NCI-H510A treated with DMSO at 0.1 percent for 48 hours (cell line): Measurements from ENCODE around the gene CD79A.

ENCODE experiments used
- DNase-seq: peaks from one replicate; lab custom pipeline; 2025; lab: John Stamatoyannopoulos, UW

CD79A gene

DNA sequence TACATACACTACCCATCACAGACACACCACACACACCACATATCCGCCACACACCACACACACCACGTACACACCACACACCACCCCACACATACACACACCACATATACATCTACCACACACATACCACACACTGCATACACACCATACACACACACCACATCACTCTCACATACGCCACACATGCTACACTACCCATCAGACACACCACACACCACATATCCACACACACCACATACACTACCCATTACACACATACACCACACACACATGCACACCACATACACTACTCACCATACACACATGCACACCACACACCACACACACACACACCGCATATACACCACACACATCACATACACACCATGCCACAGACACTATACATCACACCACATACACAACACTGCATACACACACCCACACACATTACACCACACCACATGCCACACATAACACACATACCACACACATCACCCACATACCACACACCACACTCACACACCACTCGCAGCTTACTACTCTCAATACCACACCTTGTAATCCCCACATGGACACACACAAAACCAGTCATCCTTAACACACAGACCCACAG, 41.7 kb downstream of the CD79A start:
- DNase-seq, result no peak

DNA sequence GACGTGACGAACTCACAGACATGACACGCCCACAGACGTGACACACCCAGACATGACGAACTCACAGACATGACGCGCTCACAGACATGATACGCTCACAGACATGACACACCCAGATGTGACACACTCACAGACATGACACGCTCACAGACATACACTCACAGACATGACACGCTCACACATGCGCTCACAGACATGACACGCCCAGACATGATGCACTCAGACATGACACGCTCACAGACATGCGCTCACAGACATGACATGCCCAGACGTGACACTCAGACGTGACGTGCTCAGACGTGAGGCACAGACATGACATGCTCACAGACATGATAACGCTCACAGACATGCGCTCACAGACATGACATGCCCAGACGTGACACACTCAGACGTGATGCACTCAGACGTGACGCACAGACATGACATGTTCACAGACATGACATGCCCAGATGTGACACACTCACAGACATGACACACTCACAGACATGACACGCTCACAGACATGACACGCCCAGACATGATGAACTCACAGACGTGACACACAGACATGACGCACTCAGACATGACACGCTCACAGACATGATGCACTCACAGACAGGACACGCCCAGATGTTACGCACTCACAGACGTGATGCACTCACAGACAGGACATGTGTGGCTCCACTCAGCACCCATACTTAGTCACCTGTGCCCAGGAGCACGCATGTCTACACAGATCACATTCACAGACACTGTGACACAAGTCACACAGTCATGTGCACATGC, 43.1 kb downstream of the CD79A start:
- no peak for DNase-seq

DNA sequence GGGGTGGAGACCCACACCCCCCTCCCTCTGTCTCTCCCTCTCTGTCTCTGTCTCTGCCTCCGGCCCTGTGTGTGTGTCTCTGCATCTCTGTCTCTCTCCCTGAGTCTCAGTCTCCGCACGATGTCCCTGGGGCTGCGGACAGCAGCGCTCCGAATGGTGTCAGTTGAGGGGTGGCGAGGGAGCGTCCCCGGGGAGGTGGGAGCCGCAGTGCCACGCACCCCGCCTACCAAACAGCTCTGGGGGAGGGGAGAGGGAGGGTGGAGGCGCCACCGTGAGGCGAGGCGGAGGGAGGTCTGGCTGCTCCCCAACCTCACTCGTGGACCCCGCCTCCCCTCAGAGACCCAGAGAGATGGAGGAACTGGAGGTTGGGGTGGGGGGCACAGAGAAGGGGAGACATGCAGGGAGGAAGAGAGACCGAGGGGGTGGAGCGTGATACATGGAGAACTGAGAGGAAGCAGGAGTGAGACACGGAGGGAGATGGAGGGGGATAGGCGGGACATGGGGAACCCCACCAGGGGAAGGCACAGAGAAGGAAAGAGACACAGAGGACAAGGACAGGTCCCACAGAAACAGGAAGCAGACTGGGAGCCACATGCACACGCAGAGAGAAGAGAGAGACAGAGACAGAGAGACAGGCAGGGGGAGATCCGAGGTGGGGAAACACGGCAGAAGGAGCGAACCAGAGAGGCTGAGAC, 44.0 kb downstream of the CD79A start:
- DNase-seq, result no peak

DNA sequence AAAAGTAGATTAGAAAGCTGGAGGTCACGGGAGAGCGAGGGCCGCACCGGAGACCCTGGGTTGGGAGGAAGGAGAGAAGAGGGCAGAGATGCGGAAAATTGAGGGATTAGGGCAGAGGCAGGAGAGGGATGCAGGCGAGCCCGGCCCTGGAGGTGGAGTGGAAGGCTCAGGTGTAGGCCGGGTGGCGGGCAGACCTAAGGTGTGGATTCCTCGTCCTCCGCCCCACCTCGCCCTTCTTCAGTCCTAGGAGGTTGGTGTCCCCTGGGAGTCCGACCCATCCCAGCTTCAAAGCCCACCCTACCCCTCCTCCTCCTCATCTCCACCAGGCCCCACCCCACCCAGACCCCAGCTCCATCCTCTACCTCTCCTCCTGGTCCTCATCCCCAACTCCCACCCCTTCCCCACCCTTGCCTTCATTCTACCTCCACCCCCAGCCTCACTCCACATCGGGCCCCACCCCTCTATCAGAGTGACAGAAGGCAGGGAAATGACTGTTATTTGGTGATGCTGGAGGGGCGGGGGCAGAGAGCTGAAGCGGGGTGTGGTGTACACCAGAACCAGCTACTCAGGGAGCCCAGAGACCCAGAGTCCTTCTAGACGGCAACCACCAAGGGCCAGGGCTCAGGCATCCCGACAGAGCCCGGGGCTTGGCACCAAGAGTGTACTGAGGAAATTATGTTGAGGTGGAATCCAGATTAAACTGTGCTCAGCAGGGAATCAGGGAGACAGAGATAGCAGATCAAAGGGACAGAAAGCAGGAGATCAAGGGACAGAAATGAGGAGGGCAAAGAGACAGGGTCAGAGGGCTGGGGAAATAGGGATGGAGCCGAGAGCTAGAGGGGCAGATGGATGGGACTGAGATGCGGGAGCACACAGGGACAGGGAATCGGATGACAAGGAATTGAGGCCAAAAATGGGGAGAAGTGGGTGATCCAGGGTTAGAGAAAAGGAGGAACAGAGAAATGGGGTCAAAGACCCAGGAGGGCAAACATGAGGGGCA, 44.8 kb downstream of the CD79A start:
- no peak for DNase-seq

DNA sequence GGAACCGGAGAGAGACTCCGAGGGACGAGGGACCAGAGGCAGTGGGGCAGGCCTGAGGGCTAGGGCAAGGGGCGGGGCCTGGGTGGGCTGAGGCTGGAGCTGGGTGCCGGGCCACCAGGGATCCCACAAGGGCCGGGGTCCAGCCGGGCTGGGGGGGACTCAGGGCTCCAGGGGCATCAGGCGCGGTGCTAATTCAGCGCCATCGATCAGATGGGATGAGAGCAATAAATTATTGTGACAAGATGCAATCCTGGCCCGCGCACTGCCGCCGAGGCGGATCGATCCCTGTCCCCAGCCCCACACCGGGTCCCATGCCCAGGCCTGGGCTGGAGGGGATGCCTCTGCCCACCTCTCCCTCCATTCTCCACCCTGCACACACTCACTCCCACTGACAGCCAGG, 45.5 kb downstream of the CD79A start:
- no peak for DNase-seq

DNA sequence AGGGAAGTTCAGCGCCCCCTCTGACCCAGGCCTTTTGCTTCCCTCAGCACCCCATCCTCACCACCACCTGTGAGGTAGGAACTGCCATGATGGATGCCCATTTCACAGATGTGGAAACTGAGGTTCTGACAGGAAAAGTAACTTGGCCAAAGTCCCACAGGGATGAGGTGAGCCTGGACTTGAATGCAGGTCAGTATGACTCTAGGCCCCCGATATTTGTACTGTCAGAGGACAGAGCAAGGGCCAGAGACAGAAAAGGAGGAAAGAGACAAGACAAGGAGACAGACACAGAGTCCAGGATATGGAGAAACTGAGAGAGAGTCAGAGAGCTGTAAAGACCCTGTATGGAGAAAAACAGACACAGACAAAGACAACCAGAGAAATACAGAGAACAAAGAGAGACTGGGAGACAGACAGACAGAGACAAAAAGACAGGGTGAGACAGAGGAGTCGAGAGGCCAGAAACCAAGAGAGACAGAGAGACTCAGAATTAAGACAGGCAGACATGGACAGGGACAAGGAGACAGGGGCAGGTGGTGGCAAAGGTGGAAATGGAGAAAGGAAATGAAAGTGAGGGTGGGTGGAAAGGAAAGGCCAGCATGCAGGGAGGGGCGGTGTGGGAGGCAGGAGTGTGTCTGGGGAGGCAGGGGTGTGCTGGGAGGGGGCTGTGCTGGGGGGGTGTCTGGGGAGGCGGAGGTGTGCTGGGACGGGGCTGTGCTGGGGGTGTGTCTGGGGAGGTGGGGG, 46.1 kb downstream of the CD79A start:
- DNase-seq, result no peak

DNA sequence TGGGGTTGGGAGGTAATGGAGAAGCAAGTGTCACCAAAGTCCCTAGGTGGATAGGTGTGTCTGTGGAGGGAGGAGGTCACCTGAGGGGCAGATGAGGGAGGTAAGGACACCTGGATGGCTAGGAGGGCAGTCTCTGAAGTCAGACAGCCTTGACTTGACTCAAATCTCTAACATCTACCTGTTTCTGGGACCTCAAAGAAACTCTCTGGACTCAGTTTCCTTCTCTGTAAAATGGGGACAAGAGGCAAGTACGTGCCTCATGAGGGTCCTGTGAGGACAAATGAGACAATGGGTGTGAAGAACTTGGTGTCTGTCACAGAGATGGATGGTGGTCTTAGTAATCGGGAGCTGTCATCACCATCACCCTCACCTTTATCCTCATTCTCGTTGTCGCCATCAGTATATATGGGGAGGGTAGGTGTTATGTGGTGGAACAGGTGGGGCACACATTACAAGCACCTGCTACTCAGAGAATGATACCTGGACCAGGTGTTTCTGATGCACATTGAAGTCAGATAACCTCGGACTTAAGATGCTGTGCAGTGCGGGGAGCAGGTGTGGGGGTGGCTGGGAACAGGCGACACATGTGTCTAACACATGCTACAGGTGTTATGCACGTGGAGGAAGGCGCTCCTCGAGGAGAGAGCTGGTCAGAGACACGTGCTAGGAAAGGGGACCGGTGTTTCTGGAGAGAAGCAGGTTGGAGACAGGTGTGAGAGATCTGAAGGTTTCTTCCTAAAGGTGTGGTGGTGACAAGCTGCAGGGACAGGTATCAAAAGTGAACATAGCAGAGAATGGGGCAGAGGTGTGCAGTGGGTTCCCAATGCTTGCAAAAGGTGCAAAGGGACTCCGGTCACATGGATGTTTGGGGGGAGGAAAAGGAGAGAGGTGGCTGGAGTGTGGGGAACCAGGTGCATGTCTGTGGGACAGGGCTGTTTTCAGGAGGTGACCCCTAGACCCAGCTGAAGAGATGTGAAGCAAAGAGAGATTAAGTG, 47.4 kb downstream of the CD79A start:
- DNase-seq, result peak; percentile 55

DNA sequence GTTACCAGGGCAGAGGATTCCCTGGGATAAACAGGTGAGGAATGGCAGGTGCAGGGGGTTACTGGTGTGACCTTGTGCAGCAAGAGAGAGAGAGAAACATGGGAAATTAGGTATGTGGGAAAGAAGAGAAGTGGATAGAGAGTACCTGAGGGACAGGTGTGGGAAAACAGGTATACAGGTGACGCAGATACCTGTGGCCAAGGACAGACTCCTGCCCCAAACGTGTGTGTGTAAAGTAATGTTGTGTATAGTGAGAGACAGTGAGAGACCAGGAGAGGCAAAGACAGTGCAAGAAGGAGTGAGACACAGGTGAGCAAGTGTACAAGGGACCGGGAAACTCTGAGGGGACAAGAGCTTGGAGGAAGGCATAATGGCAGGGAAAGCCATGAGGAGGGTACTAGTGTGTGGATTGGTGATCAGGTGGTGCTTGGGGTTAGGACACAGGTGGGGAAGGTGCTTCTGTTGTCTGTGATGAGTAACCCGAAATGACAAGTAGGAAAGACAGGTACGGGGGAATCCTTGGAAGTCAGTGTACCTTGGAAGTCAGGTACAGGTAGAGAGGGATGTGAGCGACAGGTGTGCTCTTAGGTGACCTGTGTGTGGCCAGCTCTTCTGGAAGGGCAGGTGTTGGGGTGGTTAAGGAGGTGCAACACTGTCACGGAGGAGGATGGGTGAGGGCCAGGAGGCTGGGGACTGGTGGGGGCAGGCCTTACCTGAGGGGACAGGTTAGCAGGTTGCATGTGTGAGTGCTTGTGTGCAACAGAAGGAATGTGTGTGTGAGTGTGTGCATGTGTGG, 48.3 kb downstream of the CD79A start:
- DNase-seq, result peak; percentile 80

DNA sequence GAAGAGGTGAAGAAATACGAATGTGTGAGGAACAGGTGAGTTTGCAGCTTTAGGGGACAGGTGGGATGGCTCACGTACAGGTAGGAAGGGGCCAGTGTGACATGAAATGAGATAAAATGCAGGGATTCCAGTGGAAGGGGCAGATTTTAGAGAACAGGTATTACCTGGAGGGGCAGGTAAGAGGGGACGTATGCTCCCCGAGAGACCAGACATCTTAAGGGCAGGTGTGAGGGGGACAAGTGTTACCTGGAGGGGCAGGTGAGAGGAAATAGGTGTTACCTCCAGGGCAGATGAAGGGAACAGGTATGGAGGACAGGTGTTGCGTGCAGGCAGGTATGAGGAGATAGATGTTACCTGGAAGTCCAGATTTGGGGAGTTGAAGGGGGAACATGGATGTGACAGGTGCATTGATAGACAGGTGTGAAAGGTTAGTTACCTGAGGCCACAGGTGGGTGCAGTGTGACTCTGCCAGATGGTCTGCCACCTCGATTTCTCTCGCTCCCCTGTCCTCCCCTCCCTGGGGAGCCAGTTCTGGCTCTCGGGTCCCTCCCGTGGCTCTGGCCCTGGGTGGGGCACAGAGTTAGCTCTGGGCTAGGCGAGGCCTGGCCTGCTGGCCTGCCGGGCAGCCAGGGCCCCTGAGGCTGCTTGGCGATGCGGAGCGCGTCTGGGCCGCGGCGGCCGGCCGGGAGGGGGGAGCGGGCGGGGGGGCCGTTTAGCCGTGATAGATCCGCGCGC, 49.1 kb downstream of the CD79A start:
- peak; percentile 67 for DNase-seq

DNA sequence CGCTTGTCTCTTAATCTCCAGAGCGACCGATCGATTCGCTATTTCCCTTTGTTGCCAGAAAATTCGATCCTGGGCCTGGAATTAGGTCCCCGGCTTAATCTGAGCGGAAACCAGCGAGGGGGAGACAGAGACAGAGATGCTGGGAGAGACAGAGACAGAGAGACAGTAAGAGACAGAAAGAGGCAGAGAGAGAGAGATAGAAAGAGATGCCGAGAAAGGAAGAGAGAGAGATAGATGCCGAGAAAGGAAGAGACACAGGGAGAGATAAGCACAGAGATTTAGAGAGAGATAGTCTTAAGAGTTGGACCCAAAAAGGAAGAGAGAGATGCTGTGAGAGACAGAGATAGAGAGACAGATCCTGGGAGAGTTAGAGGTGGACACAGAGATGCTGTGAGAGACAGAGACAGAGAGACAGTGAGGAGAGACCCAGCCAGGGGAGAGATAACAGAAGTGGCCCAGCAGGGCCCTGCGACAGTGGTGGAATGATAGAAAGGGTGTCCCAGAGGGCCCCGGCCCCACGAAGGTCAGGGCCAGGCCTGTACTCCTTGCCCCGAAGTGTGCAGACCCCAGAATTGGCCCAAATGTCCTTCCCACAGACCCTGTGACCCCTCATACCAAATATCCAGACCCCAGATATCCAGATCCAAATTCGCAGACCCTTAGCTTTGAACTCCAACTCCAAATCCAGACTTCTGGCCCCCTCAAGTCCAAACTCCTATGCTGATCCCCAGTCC, 49.9 kb downstream of the CD79A start:
- no peak for DNase-seq

DNA sequence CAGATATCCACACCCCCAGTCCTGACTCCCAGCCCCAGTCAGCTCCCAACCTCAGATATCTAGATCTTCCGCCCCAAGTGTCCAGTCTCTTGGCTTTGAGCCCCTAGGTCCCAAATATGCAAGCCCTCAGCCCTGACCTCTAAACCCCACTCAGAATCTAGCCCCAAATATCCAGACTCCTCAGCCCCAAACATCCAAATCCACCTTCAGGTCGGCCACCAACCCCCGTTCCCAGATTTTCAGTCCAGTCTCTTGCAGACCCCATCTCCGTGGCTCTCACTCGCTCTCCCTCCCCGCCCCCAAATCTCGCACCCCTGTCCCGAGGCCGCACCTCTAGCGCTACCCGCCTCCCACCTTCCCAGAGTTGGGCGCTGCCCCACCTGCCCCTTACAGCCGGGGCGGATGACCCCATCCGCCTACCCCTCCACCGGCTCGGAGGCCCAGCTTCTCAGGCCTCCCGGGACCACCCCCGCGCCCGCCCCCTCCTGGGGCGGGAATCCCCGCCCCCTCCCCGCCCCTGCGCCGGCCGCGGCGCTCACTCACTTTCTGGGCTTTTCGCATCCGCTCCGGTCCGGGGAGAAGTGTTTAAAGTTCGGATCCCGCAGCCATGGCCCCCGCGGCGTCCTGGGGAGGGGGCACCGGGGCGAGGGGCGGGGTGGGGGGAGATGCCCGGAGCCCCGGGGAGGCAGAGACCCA, 50.6 kb downstream of the CD79A start:
- no peak for DNase-seq

DNA sequence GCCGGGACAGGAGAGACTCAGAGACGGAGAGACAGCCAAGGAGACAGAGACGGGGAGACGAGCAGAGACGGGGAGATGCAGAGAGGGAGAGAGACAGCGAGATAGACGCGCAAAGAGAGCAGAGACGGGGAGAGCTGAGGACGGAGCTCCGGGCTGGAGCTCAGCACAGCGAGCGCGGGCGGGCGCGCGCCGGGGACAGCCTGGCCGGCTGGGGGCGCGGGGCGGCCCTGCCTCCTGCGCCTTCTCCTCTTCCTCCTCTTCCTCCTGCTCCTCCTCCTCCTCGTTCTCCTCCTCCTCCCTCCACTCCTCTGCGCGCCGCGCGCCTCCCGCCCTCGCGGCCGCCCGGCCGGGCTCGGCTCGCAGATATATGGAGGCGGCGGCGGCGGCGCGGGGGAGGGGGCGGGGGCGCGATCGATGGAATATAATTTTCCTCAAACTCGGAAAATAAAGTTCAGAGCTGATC, 51.2 kb downstream of the CD79A start, which contains the start of gene ERFL:
ERFL (minus strand) TSS at position 229 of the 463 bp plus-strand sequence. CDS start 15,530 bp downstream, outside the sequence.
- no peak for DNase-seq

DNA sequence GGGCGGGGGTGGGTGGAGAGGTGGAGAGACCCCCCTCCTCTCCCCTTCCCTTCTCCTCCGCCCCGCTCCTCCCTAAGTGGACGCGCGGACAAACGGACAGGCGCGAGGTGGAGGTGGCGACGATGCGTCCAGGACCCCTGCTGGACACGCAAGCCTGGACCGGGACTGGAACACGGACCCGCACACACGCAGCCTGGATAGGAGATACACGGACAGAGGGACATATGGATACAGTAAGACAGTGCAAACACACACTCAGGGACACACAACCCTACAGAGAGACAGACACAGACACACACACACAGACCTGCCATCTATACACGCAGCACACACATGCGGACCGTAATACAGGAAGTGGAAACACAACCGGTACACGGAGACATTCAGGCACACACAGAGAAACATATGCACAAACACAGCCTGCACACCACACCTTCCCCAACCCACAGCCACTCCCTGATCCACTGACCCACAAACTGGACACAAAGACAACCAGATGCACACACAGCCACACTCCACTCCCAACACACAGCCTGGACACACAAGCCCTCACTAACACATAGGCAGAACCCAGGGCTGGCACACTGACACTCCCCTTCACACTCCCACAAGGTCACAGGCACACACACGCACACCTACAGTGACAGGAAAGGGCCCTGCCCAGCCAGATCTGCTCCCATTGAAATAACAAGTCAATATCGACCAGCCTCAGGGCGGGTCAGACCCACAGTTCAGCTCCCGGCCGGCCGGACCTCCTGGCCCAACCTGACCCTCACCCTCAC, 51.9 kb downstream of the CD79A start:
- DNase-seq, result no peak

DNA sequence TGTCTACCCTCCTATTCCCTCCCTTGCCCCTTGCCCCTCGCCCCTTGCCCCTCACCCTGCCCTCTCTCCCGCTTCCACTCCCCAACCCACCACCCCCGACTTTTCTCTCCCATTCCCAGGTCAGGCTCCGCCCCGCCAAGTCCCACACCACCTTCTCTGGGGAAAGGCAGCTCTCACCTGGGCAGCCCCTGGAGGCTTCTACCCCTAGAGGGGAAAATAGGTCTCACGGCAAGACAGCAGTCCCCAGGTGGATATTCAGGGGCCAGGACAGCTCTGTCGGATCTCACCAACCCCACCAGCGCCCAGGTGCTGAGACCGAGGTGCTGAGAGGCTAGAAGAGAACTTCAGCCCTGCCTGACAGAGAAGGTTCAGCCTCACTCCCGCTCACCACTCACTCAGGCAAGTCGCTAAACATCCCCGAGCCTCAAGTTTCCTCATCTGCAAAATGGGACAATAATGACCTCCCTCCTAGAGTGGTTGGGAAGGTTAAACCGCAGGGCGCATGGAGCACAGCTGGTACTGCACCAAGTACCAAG, 52.5 kb downstream of the CD79A start:
- DNase-seq, result no peak

DNA sequence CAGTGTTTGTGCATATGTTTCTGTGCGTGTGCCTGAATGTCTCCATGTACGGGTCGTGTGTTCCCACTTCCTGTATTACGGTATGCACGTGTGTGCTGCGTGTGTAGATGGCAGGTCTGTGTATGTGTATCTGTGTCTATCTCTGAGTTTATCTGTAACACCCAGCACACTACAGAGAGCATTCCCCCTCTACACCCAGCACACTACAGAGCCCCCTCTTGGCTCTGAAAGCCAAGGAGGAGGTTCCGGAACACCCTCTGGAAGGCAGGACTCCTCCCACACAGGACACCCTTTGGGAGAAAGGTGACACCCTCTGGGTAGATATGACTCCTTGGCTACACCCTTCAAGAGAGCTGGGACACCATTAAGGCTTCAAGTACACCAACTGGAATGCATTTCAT, 53.2 kb downstream of the CD79A start:
- DNase-seq, result no peak
